HepG2 (cell line): Measurements from ENCODE around the gene TGM1. TPM values are rescaled to one million over a fixed set of nuclear protein-coding genes. Genes with fewer than 3 reads are reported as not detected.

Experiments
- ARNT ChIP-seq: fragments of 450-650 bp; IDR thresholded peaks from 2 replicates; pipeline ENCODE4 v1.6.1; 2017
- FOXA1 ChIP-seq, 2 experiments: fragments of 450-650 bp in 1 of 2; sonication (generic) in 1 of 2; formaldehyde crosslinking in 1 of 2; IDR thresholded peaks; 2 replicates each; pipeline versions ENCODE4 v1.4.0 to v1.6.1; 2016 to 2020; ENCODE audit warnings: missing genetic modification reagents in 1 of 2
- HCFC1 ChIP-seq: fragments of 150-350 bp; IDR thresholded peaks from 2 replicates; pipeline ENCODE4 v1.6.1; 2014; ENCODE audit warnings: low read depth, low read length
- MED1 ChIP-seq: sonication (generic); formaldehyde crosslinking; IDR thresholded peaks from 2 replicates; pipeline ENCODE4 v1.4.0; 2020; ENCODE audit warnings: missing genetic modification reagents
- PHF5A ChIP-seq: IDR thresholded peaks from one replicate; pipeline ENCODE4 v1.6.1; 2018; ENCODE audit warnings: low read depth, missing genetic modification reagents; ENCODE audit not compliant: unreplicated experiment
- RFX1 ChIP-seq: fragments of 450-650 bp; IDR thresholded peaks from 2 replicates; pipeline ENCODE4 v1.6.1; 2017
- SP1 ChIP-seq, 2 experiments: fragments of 450-650 bp in 1 of 2; sonication (generic) in 1 of 2; formaldehyde crosslinking in 1 of 2; IDR thresholded peaks; 2 replicates each; pipeline versions ENCODE4 v1.4.0 to v1.6.1; 2016 to 2020; ENCODE audit warnings: missing genetic modification reagents in 1 of 2
- TBX3 ChIP-seq: fragments of 450-650 bp; IDR thresholded peaks from 2 replicates; pipeline ENCODE4 v1.6.1; 2017; ENCODE audit warnings: antibody characterized with exemption, mild to moderate bottlenecking, inconsistent platforms, borderline replicate concordance
- ZNF629 ChIP-seq: sonication (generic); formaldehyde crosslinking; conservative IDR thresholded peaks from 2 replicates; pipeline ENCODE4 v1.5.0; 2020; ENCODE audit warnings: missing genetic modification reagents
- ZNF816 ChIP-seq: sonication (generic); formaldehyde crosslinking; IDR thresholded peaks from 2 replicates; pipeline ENCODE4 v1.8.0; 2022; ENCODE audit warnings: missing genetic modification reagents, mild to moderate bottlenecking, borderline replicate concordance
- polyA plus RNA-seq, 8 experiments: library from polyadenylated mRNA; depleted of rRNA in 3 of 8; stranded (reverse) in 7 of 8; unstranded in 1 of 8; fragments of >200 nt; fragmentation: Illumina TruSeq in 4 of 8; extraction: Trizol in 4 of 8; gene quantifications; 2 replicates each; pipeline versions ENCODE4 v1.2.1 to v1.2.3, GENCODE V29; 2011 to 2016; ENCODE audit warnings: low read depth in 4 of 8, missing spikeins in 1 of 8, mixed read lengths in 1 of 8; ENCODE audit not compliant: insufficient read depth in 1 of 8
- total RNA-seq, 5 experiments: library from RNA; depleted of rRNA; stranded (reverse); fragments of >200 nt; fragmentation: Illumina TruSeq; extraction: Trizol; gene quantifications; 2 replicates each; pipeline ENCODE4 v1.2.3, GENCODE V29; 2016; ENCODE audit warnings: low read depth in 1 of 5
- TF ChIP-seq, protein P1 (sequence below): sonication (generic); formaldehyde crosslinking; IDR thresholded peaks from 2 replicates; pipeline ENCODE4 v1.5.1; 2020; ENCODE audit warnings: missing genetic modification reagents, mild to moderate bottlenecking, borderline replicate concordance
- TF ChIP-seq, protein P2 (sequence below): sonication (generic); formaldehyde crosslinking; IDR thresholded peaks from 2 replicates; pipeline ENCODE4 v1.4.0; 2020; ENCODE audit warnings: mild to moderate bottlenecking, missing genetic modification reagents
- TF ChIP-seq, protein P3 (sequence below): IDR thresholded peaks from 2 replicates; pipeline ENCODE4 v1.6.1; 2016; ENCODE audit warnings: missing genetic modification reagents, missing compliant biosample characterization
- TF ChIP-seq, protein P4 (sequence below): IDR thresholded peaks from 2 replicates; pipeline ENCODE4 v1.6.1; 2018; ENCODE audit warnings: missing genetic modification reagents
- TF ChIP-seq, protein P5 (sequence below): sonication (generic); formaldehyde crosslinking; IDR thresholded peaks from 2 replicates; pipeline ENCODE4 v1.4.0; 2020; ENCODE audit warnings: missing genetic modification reagents
- TF ChIP-seq, protein P6 (sequence below): sonication (generic); formaldehyde crosslinking; IDR thresholded peaks from 2 replicates; pipeline ENCODE4 v1.5.1; 2020; ENCODE audit warnings: missing genetic modification reagents, mild to moderate bottlenecking, borderline replicate concordance
- TF ChIP-seq, protein P7 (sequence below): sonication (generic); formaldehyde crosslinking; IDR thresholded peaks from 2 replicates; pipeline ENCODE4 v1.4.0; 2020; ENCODE audit warnings: missing genetic modification reagents

TGM1 gene
- total and polyA plus RNA-seq, 2 of the 13 experiments (the other 11 are each of a cell fraction or from before 2014, with no cell fraction given), result 3.2 to 10.6 TPM

DNA sequence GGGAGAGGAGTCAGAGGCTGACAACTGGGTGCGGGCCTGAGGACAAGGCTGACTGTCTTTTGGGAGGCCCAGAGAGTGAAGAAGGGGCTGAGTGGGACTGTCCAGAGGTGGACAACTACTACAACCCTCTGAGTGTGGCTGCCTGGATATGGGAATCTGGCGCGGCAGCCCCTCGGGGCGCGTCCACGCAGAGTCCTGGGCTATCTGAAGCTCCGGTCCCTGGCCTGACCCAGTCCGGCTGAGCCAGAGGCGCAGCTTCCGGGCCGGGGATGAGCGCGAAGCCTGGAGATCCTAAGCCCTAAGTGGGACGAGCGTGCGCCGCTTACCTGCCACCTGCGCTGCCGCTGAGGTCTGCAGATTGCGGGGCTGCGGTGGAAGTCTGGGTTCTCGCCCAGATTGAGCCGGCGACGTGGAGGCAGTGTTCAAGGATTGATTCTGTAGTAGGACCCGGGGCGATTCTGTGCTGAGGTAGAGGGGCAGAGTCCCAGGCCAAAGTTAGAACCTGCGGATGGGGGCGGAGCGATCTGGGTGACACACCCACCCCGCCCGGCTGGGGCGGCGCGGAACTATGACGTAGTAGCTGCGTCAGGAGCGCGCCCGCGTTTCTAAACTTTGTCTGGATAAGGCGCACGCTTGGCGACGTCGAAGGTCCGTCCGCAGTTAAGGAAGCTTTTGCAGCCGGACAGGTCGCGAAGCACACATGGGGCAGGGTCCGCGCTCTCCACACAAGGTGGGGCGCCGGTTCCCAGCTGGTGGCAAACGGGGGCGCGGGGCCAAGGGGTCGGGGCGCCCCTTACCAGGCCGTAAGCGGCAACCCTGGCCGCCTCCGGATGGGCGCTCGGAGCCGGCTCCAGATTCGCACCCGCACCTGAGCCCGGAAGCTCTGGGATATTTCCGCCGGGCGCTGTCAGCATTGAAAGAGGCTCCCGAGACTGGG, 36.5 kb upstream of the TGM1 start, which contains the start of the genes DHRS1 and NOP9 (continued):
- TF ChIP-seq, protein P1, sequence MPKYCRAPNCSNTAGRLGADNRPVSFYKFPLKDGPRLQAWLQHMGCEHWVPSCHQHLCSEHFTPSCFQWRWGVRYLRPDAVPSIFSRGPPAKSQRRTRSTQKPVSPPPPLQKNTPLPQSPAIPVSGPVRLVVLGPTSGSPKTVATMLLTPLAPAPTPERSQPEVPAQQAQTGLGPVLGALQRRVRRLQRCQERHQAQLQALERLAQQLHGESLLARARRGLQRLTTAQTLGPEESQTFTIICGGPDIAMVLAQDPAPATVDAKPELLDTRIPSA (CRISPR knock-in tag), result no peak
- TF ChIP-seq MED1 (CRISPR knock-in tag) (peak; percentile 92), TBX3 (peak; percentile 24; the same call in 1 of the 2 replicates), ZNF816 (CRISPR knock-in tag) (peak; percentile 97), RFX1 (no peak), ZNF629 (CRISPR knock-in tag) (peak; percentile 27), PHF5A (peak; percentile 92), FOXA1 (IDR thresholded peaks at IDR 0.05) (no peak), FOXA1 (CRISPR knock-in tag; IDR thresholded peaks at IDR 0.05) (peak; percentile 51; the same call in 1 of the 2 replicates), ARNT (no peak), SP1 (IDR thresholded peaks at IDR 0.05) (no peak), SP1 (CRISPR knock-in tag; IDR thresholded peaks at IDR 0.05) (peak; percentile 100), HCFC1 (peak; percentile 90)
- TF ChIP-seq, protein P2, sequence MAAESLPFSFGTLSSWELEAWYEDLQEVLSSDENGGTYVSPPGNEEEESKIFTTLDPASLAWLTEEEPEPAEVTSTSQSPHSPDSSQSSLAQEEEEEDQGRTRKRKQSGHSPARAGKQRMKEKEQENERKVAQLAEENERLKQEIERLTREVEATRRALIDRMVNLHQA (CRISPR knock-in tag), result no peak
- TF ChIP-seq, protein P3, sequence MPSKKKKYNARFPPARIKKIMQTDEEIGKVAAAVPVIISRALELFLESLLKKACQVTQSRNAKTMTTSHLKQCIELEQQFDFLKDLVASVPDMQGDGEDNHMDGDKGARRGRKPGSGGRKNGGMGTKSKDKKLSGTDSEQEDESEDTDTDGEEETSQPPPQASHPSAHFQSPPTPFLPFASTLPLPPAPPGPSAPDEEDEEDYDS, result peak; percentile 92
- TF ChIP-seq, protein P4, sequence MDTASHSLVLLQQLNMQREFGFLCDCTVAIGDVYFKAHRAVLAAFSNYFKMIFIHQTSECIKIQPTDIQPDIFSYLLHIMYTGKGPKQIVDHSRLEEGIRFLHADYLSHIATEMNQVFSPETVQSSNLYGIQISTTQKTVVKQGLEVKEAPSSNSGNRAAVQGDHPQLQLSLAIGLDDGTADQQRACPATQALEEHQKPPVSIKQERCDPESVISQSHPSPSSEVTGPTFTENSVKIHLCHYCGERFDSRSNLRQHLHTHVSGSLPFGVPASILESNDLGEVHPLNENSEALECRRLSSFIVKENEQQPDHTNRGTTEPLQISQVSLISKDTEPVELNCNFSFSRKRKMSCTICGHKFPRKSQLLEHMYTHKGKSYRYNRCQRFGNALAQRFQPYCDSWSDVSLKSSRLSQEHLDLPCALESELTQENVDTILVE (CRISPR knock-in tag), result 0 out of 2 replicates have a peak, but pooled peaks have one; percentile 80
- TF ChIP-seq, protein P5, sequence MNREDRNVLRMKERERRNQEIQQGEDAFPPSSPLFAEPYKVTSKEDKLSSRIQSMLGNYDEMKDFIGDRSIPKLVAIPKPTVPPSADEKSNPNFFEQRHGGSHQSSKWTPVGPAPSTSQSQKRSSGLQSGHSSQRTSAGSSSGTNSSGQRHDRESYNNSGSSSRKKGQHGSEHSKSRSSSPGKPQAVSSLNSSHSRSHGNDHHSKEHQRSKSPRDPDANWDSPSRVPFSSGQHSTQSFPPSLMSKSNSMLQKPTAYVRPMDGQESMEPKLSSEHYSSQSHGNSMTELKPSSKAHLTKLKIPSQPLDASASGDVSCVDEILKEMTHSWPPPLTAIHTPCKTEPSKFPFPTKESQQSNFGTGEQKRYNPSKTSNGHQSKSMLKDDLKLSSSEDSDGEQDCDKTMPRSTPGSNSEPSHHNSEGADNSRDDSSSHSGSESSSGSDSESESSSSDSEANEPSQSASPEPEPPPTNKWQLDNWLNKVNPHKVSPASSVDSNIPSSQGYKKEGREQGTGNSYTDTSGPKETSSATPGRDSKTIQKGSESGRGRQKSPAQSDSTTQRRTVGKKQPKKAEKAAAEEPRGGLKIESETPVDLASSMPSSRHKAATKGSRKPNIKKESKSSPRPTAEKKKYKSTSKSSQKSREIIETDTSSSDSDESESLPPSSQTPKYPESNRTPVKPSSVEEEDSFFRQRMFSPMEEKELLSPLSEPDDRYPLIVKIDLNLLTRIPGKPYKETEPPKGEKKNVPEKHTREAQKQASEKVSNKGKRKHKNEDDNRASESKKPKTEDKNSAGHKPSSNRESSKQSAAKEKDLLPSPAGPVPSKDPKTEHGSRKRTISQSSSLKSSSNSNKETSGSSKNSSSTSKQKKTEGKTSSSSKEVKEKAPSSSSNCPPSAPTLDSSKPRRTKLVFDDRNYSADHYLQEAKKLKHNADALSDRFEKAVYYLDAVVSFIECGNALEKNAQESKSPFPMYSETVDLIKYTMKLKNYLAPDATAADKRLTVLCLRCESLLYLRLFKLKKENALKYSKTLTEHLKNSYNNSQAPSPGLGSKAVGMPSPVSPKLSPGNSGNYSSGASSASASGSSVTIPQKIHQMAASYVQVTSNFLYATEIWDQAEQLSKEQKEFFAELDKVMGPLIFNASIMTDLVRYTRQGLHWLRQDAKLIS (CRISPR knock-in tag), result no peak; the same call in 1 of the 2 replicates
- TF ChIP-seq, protein P6, sequence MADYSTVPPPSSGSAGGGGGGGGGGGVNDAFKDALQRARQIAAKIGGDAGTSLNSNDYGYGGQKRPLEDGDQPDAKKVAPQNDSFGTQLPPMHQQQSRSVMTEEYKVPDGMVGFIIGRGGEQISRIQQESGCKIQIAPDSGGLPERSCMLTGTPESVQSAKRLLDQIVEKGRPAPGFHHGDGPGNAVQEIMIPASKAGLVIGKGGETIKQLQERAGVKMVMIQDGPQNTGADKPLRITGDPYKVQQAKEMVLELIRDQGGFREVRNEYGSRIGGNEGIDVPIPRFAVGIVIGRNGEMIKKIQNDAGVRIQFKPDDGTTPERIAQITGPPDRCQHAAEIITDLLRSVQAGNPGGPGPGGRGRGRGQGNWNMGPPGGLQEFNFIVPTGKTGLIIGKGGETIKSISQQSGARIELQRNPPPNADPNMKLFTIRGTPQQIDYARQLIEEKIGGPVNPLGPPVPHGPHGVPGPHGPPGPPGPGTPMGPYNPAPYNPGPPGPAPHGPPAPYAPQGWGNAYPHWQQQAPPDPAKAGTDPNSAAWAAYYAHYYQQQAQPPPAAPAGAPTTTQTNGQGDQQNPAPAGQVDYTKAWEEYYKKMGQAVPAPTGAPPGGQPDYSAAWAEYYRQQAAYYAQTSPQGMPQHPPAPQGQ (CRISPR knock-in tag), result peak; percentile 97
- TF ChIP-seq, protein P7, sequence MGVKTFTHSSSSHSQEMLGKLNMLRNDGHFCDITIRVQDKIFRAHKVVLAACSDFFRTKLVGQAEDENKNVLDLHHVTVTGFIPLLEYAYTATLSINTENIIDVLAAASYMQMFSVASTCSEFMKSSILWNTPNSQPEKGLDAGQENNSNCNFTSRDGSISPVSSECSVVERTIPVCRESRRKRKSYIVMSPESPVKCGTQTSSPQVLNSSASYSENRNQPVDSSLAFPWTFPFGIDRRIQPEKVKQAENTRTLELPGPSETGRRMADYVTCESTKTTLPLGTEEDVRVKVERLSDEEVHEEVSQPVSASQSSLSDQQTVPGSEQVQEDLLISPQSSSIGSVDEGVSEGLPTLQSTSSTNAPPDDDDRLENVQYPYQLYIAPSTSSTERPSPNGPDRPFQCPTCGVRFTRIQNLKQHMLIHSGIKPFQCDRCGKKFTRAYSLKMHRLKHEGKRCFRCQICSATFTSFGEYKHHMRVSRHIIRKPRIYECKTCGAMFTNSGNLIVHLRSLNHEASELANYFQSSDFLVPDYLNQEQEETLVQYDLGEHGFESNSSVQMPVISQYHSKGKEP, result no peak
